PFSK-1 (cell line): ENCODE data around the gene AVL9.

Experiments used
- FOXP2 ChIP-seq: optimal IDR thresholded peaks from 2 replicates; pipeline ENCODE3; 2011; ENCODE audit warnings: borderline replicate concordance, control low read depth, inconsistent platforms; ENCODE audit not compliant: insufficient read depth; ENCODE audit errors: extremely low read length, extremely low read depth
- POLR2AphosphoS5 ChIP-seq: IDR thresholded peaks from 2 replicates; pipeline ENCODE4 v1.6.1; 2012; ENCODE audit warnings: low read depth, mild to moderate bottlenecking, control low read depth, low read length, moderate library complexity
- SIN3A ChIP-seq: IDR thresholded peaks from 2 replicates; pipeline ENCODE4 v1.6.1; 2012; ENCODE audit warnings: mild to moderate bottlenecking, low read length, moderate library complexity, borderline replicate concordance; ENCODE audit not compliant: insufficient read depth
- TAF1 ChIP-seq: IDR thresholded peaks from 2 replicates; pipeline ENCODE4 v1.6.1; 2012; ENCODE audit warnings: low read length, control low read depth, borderline replicate concordance; ENCODE audit not compliant: insufficient read depth
- TF ChIP-seq, protein P1 (sequence below), 2 experiments: IDR thresholded peaks; 2 replicates each; pipeline versions ENCODE4 v1.6.1 to v1.8.0; 2011 to 2012; ENCODE audit warnings: low read depth in 2 of 2, low read length in 2 of 2, control low read depth in 1 of 2, inconsistent platforms in 1 of 2, mild to moderate bottlenecking in 1 of 2, moderate library complexity in 1 of 2; ENCODE audit not compliant: insufficient read depth in 1 of 2

AVL9 gene

DNA sequence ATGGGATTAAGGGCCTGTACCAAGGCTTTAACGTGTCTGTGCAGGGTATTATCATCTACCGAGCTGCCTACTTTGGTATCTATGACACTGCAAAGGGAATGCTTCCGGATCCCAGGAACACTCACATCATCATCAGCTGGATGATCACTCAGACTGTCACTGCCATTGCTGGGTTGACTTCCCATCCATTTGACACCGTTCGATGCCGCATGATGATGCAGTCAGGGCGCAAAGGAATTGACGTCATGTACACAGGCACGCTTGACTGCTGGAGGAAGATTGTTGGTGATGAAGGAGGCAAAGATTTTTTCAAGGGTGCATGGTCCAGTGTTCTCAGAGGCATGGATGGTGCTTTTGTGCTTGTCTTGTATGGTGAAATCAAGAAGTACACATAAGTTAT is 23.3 kb upstream of the AVL9 start:
- TF ChIP-seq SIN3A (no peak), TAF1 (no peak), FOXP2 (no peak), POLR2AphosphoS5 (no peak)
- TF ChIP-seq, protein P1, sequence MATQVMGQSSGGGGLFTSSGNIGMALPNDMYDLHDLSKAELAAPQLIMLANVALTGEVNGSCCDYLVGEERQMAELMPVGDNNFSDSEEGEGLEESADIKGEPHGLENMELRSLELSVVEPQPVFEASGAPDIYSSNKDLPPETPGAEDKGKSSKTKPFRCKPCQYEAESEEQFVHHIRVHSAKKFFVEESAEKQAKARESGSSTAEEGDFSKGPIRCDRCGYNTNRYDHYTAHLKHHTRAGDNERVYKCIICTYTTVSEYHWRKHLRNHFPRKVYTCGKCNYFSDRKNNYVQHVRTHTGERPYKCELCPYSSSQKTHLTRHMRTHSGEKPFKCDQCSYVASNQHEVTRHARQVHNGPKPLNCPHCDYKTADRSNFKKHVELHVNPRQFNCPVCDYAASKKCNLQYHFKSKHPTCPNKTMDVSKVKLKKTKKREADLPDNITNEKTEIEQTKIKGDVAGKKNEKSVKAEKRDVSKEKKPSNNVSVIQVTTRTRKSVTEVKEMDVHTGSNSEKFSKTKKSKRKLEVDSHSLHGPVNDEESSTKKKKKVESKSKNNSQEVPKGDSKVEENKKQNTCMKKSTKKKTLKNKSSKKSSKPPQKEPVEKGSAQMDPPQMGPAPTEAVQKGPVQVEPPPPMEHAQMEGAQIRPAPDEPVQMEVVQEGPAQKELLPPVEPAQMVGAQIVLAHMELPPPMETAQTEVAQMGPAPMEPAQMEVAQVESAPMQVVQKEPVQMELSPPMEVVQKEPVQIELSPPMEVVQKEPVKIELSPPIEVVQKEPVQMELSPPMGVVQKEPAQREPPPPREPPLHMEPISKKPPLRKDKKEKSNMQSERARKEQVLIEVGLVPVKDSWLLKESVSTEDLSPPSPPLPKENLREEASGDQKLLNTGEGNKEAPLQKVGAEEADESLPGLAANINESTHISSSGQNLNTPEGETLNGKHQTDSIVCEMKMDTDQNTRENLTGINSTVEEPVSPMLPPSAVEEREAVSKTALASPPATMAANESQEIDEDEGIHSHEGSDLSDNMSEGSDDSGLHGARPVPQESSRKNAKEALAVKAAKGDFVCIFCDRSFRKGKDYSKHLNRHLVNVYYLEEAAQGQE (IDR thresholded peaks at IDR 0.05; ENCODE audit: insufficient read depth in 1 of 2, low read depth in 2 of 2, low read length in 2 of 2) = no peak

DNA sequence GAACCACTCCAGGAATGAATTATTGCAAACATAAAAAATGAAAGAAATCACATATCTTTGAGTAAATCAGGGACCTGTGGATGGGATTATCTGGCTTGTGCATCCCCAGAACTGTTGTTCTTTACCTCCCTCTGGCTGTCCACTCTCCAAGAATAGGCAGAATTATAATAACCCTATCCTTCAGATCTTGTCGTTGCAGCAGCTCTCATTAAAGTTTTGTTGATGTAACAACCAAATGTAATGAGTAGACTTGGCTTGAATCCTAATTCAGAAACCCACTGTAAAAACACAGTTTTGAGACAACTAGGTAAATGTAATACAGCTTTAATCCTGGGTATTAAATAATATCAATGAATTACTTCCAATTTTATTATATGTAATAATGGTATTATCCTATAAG is 21.3 kb upstream of the AVL9 start:
- TF ChIP-seq TAF1 (no peak), FOXP2 (no peak), POLR2AphosphoS5 (no peak), SIN3A (no peak)
- TF ChIP-seq, protein P1 (IDR thresholded peaks at IDR 0.05; ENCODE audit: insufficient read depth in 1 of 2, low read depth in 2 of 2, low read length in 2 of 2) = no peak

DNA sequence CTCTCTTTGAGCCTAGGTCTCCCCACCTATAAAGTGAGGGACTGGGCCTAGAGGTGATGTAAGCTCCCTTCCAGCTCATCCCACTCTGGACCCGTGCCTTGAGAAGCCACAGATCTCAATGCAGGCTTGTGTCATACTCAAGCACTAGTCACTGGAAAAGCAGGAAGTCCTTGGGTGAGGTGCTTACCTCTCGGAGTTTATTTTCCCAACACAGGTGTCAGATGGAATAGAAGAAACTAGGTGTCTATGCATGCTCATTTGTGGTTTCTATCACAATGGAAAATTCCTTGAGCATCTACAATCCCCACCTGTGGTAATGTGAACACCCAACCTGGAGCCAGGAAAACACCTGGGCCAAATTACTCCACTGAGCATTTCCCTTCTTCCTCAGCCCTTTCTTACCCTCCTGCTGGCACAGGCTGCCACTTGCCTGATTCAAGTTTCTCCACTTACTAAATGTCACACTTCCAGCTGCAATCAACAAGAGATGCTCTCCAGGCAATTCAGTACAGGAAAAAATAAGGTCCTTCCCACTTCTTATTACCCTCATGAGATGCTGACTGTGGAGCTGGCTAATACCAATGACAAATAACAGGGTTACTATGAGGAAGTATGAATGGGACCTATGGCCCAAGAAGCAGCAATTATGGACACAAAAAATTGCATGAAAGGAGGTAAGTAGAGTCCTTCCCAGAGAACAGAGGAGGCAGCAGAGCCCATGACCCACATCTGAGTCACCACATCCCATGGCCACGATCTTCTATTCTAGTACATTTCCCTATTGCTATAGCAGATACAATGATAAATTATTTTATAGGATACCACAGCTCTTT is 18.3 kb upstream of the AVL9 start:
- TF ChIP-seq SIN3A (no peak), TAF1 (no peak), POLR2AphosphoS5 (no peak), FOXP2 (no peak)
- TF ChIP-seq, protein P1 (IDR thresholded peaks at IDR 0.05; ENCODE audit: insufficient read depth in 1 of 2, low read depth in 2 of 2, low read length in 2 of 2) = no peak

DNA sequence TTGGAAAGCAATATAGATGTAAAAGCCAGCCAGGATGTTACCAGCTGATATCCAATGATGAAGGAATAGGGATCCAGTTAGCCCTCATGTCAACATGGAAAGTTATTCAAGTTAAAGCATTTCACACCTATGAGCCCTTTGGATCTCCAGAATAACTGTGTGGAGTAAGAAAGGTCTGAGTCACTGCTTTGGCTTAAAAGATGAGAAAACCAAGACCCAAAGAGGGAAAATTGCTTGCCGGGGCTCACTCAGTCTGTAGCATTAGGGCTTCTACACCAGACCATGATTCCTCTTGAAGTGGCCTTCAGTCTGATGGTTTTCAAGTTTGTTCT is 17.7 kb upstream of the AVL9 start:
- TF ChIP-seq FOXP2 (no peak), POLR2AphosphoS5 (no peak), SIN3A (no peak), TAF1 (no peak)
- TF ChIP-seq, protein P1 (IDR thresholded peaks at IDR 0.05; ENCODE audit: insufficient read depth in 1 of 2, low read depth in 2 of 2, low read length in 2 of 2) = no peak
